Measurements from ENCODE around the gene ANO7. TPM values are rescaled to one million over a fixed set of nuclear protein-coding genes. Genes with fewer than 3 reads are reported as not detected.
A peak's percentile ranks its signal among the peaks of the same experiment; 100 is the strongest.

ANO7 gene
- total RNA-seq, 1 donor from 2014 or later: 0.79 TPM

- no peak for DNase-seq
These were observed 30.0 kb upstream of the ANO7 start for GRCh38 chr2:241158546-241158900.

GRCh38 chr2:241159116-241159515, 29.4 kb upstream of the ANO7 start:
- DNase-seq: no peak

- DNase-seq: no peak
These were observed 28.2 kb upstream of the ANO7 start for GRCh38 chr2:241160318-241160717.

- DNase-seq: peak; percentile 14
These were observed 26.7 kb upstream of the ANO7 start for GRCh38 chr2:241161646-241162281.

GRCh38 chr2:241163601-241164118, 24.8 kb upstream of the ANO7 start:
- no peak for DNase-seq

GRCh38 chr2:241168366-241168765, 20.1 kb upstream of the ANO7 start:
- DNase-seq: no peak

GRCh38 chr2:241173557-241173956, 14.9 kb upstream of the ANO7 start:
- DNase-seq: no peak

GRCh38 chr2:241177526-241178334, 10.7 kb upstream of the ANO7 start:
- no peak for DNase-seq

- DNase-seq: no peak
These were observed 9.5 kb upstream of the ANO7 start for GRCh38 chr2:241178961-241179360.

- DNase-seq: no peak
These were observed 8.6 kb upstream of the ANO7 start for GRCh38 chr2:241179899-241180298.

- DNase-seq: no peak
These were observed 8.0 kb upstream of the ANO7 start for GRCh38 chr2:241180495-241180894.

- no peak for DNase-seq
These were observed 6.4 kb upstream of the ANO7 start for GRCh38 chr2:241182126-241182525.

- no peak for DNase-seq
These were observed 5.8 kb upstream of the ANO7 start for GRCh38 chr2:241182531-241183133.

GRCh38 chr2:241183221-241183620, 5.3 kb upstream of the ANO7 start:
- no peak for DNase-seq

GRCh38 chr2:241184901-241185300, 3.6 kb upstream of the ANO7 start:
- DNase-seq: no peak

- no peak for DNase-seq
These were observed 2.5 kb upstream of the ANO7 start for GRCh38 chr2:241185961-241186360.

- no peak for DNase-seq
These were observed 1.2 kb upstream of the ANO7 start for GRCh38 chr2:241187101-241187917.

GRCh38 chr2:241187918-241188234, 601 bp upstream of the ANO7 start:
- no peak for DNase-seq

GRCh38 chr2:241189093-241189855, 797 bp downstream of the ANO7 start:
- DNase-seq: no peak

GRCh38 chr2:241189856-241190201, 1.4 kb downstream of the ANO7 start:
- no peak for DNase-seq

- DNase-seq: no peak
These were observed 2.0 kb downstream of the ANO7 start for GRCh38 chr2:241190291-241190981.
